Measurements from ENCODE around the gene FN3K. TPM values are rescaled to one million over a fixed set of nuclear protein-coding genes. Genes with fewer than 3 reads are reported as not detected.

The FN3K gene
- total and polyA plus RNA-seq, 2 of the 8 experiments (the other 6 are each of a cell fraction or from before 2014, with no cell fraction given): 0.88 to 14.2 TPM

DNA sequence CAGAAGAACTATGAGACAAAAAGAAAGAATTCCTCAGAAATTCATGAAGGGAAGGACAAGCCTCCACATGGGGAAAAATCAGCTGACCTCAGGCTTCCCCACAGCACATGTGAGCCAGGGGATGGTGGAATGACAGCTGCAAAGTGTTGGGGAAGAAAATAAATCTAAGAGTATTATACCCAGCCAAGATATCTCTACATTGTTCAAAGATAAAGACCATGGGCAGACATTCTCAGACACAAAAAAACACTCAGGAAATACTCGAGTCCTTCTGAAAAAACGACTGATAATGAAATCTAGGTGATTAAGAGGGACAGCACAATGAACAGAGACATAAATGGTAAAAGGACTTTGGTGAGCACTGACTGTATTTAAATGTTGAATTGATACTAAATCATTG is 40.8 kb upstream of the FN3K start:
- no peak overlapping the region for H3K4ac ChIP-seq (replicated peaks; ENCODE audit: insufficient read length, low read depth, low read length)
- WGBS, 2 experiments (ENCODE audit: extremely low coverage in 1 of 2, insufficient coverage in 1 of 2, insufficient read length in 1 of 2, insufficient replicate concordance in 2 of 2, low coverage in 1 of 2, low lambda C conversion rate in 2 of 2, missing lambda C conversion rate in 1 of 2): 77% methylated on average over 2 of the region's 2 CpGs; no CpG with 5 or more reads in 1 of the 2 experiments
- POLR2A ChIA-PET (ENCODE audit: partially characterized antibody): interaction anchor here (1.0 kb wide), 1 partner anchor 10 kb away, joined by 3 read pairs; no protein-coding TSS in a partner anchor
- H3K23ac ChIP-seq (ENCODE audit: insufficient read length): no peak overlapping the region
- H3K79me1 ChIP-seq (ENCODE audit: low read depth, low read length): no peaks in the 10 kb centered on the region
- no peak overlapping the region for H3K4me3 ChIP-seq (ENCODE audit: extremely low read depth in 1 of 4, insufficient read depth in 2 of 4, low read depth in 3 of 4, low read length in 4 of 4)
- H3K23me2 ChIP-seq (ENCODE audit: low read depth, low read length): peaks cover 8% of the 10 kb centered on the region; the same call in 1 of the 2 replicates
- H3K27me3 ChIP-seq (replicated peaks in 1 of 4; ENCODE audit: control insufficient read depth in 3 of 4, extremely low read depth in 1 of 4, insufficient read depth in 3 of 4, low read length in 3 of 4): peaks cover 16 to 27% (median 23%) of the 10 kb centered on the region in 4 experiments
- no peak overlapping the region for H3K14ac ChIP-seq (ENCODE audit: insufficient read length)
- H3K9ac ChIP-seq (replicated peaks in 1 of 4; ENCODE audit: extremely low read depth in 1 of 4, low read depth in 3 of 4, low read length in 3 of 4): no peak overlapping the region
- no peak overlapping the region for H4K91ac ChIP-seq (replicated peaks; ENCODE audit: insufficient read length, low read length)
- H2BK5ac ChIP-seq (ENCODE audit: low read depth, low read length): no peak overlapping the region
- H3K79me2 ChIP-seq (ENCODE audit: control insufficient read depth in 1 of 2, insufficient read depth in 2 of 2, low read length in 2 of 2): no peaks in the 10 kb centered on the region
- peaks cover 0 to 9% of the 10 kb centered on the region in 2 experiments for H4K20me1 ChIP-seq (replicated peaks in 1 of 2; ENCODE audit: control insufficient read depth in 1 of 2, insufficient read depth in 2 of 2, low read length in 2 of 2)
- DNase-seq (ENCODE audit: low read depth in 1 of 2, low spot score in 2 of 2): no peak
- H4K5ac ChIP-seq (ENCODE audit: insufficient read length, low read depth, low read length): no peak overlapping the region
- no peaks in the 10 kb centered on the region for H3K9me3 ChIP-seq (ENCODE audit: insufficient read depth in 2 of 2, low read depth in 1 of 2, low read length in 1 of 2)
- no peak overlapping the region for H2BK15ac ChIP-seq (ENCODE audit: low read length)
- TF ChIP-seq RAD21 (IDR thresholded peaks at IDR 0.05 in 1 of 2, conservative IDR thresholded peaks at IDR 0.05 in 1 of 2; ENCODE audit: low read depth in 2 of 2, low read length in 2 of 2) (no peak), CEBPB (IDR thresholded peaks at IDR 0.05; ENCODE audit: low read depth, low read length) (no peak), SP2 (IDR thresholded peaks at IDR 0.05; ENCODE audit: low read length) (no peak), ZNF274 (IDR thresholded peaks at IDR 0.05; ENCODE audit: borderline replicate concordance, extremely low read depth, low read length) (no peak), BRCA1 (IDR thresholded peaks at IDR 0.05; ENCODE audit: low read depth, low read length) (no peak), TEAD4 (IDR thresholded peaks at IDR 0.05; ENCODE audit: low read depth, low read length) (no peak), KDM5A (IDR thresholded peaks at IDR 0.05; ENCODE audit: low read length) (no peak), BACH1 (IDR thresholded peaks at IDR 0.05; ENCODE audit: low read length) (no peak), RXRA (IDR thresholded peaks at IDR 0.05; ENCODE audit: insufficient read depth, low read depth, low read length) (no peak), PHF8 (conservative IDR thresholded peaks at IDR 0.05; ENCODE audit: low read depth, low read length) (no peak), CTBP2 (IDR thresholded peaks at IDR 0.05; ENCODE audit: borderline replicate concordance, insufficient read depth, insufficient read length, low read length) (no peak), CBX8 (IDR thresholded peaks at IDR 0.05; ENCODE audit: borderline replicate concordance, low read depth, low read length) (no peak)
- TF ChIP-seq, protein P1, sequence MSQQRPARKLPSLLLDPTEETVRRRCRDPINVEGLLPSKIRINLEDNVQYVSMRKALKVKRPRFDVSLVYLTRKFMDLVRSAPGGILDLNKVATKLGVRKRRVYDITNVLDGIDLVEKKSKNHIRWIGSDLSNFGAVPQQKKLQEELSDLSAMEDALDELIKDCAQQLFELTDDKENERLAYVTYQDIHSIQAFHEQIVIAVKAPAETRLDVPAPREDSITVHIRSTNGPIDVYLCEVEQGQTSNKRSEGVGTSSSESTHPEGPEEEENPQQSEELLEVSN (IDR thresholded peaks at IDR 0.05): no peak
- H2AK5ac ChIP-seq (ENCODE audit: low read depth, low read length): no peak overlapping the region
- no peak overlapping the region for H2BK12ac ChIP-seq (ENCODE audit: low read depth, low read length)
- H2AFZ ChIP-seq (ENCODE audit: low read length): no peak overlapping the region
- H3K36me3 ChIP-seq (ENCODE audit: control insufficient read depth in 2 of 4, insufficient read depth in 4 of 4, low read length in 3 of 4): no peaks in the 10 kb centered on the region; a peak in 1 of 8 replicates
- FAIRE-seq: no peak
- no peak overlapping the region for H3K56ac ChIP-seq (replicated peaks; ENCODE audit: insufficient read length, low read depth, low read length)
- no peak overlapping the region for H3K27ac ChIP-seq (ENCODE audit: low read depth, low read length)
- H3K18ac ChIP-seq (ENCODE audit: extremely low read depth, low read length): no peak overlapping the region
- no peak overlapping the region for H2BK120ac ChIP-seq (replicated peaks; ENCODE audit: low read depth, low read length)
- CTCF ChIA-PET (ENCODE audit: partially characterized antibody): interaction anchor here (0.6 to 1.7 kb wide), 4 partner anchors 15 to 26 kb away, joined by 3 to 6 read pairs (median 6); partner anchors contain the start of gene FN3KRP
- H2BK20ac ChIP-seq (ENCODE audit: low read length): no peak overlapping the region
- no peak overlapping the region for H3K4me2 ChIP-seq (ENCODE audit: insufficient read depth in 1 of 2, low read depth in 2 of 2, low read length in 2 of 2)
- peaks cover 0 to 11% (median 6%) of the 10 kb centered on the region in 4 experiments; a peak in 4 of 7 replicates for H3K4me1 ChIP-seq (replicated peaks in 1 of 4; ENCODE audit: control insufficient read depth in 3 of 4, insufficient read depth in 4 of 4, low read length in 3 of 4)
- H4K8ac ChIP-seq (ENCODE audit: extremely low read depth, insufficient read depth, low read length): no peak overlapping the region

All from H1 (cell line).